Adrenal gland (tissue), 12 donors: ENCODE measurements around the gene ST6GALNAC3. TPM values are rescaled to one million over a fixed set of nuclear protein-coding genes. Genes with fewer than 3 reads are reported as not detected.

Experiments
- DNase-seq, 7 donors: peaks; one replicate each; pipeline ENCODE4 v3.0.0-alpha.2; 2019 to 2020
- H3K27ac ChIP-seq, 5 donors: fragments of 200-600 bp; sonication (generic) in 4 of 5; 1 replicate in 3 of 5; 2 replicates in 2 of 5; pipeline versions ENCODE4 v1.5.1 to v1.8.0; 2016 to 2020; ENCODE audit warnings: mild to moderate bottlenecking in 1 of 5
- H3K27me3 ChIP-seq: fragments of 200-600 bp; 2 replicates; pipeline ENCODE4 v1.8.0; 2021
- H3K36me3 ChIP-seq, 2 donors: fragments of 200-600 bp; replicated peaks in 1 of 2; 1 replicate in 1 of 2; 2 replicates in 1 of 2; pipeline versions ENCODE4 v1.5.1 to v1.8.0; 2018 to 2022
- H3K4me1 ChIP-seq, 2 donors: fragments of 200-600 bp; replicated peaks in 1 of 2; 1 replicate in 1 of 2; 2 replicates in 1 of 2; pipeline versions ENCODE4 v1.5.1 to v1.8.0; 2018 to 2021
- H3K4me3 ChIP-seq, 4 donors: fragments of 200-600 bp; sonication (generic) in 3 of 4; one replicate each; pipeline ENCODE4 v1.5.1; 2016 to 2018
- H3K9me3 ChIP-seq, 3 donors: fragments of 200-600 bp; sonication (generic) in 1 of 3; replicated peaks in 1 of 3; 1 replicate in 2 of 3; 2 replicates in 1 of 3; pipeline versions ENCODE4 v1.5.1 to v1.8.0; 2016 to 2021
- CTCF ChIP-seq, 6 experiments: fragments of 450-650 bp in 4 of 6; fragments of 200-600 bp in 2 of 6; sonication (generic) in 1 of 6; IDR thresholded peaks; 1 replicate in 5 of 6; 2 replicates in 1 of 6; pipeline versions ENCODE4 v1.5.1 to v1.8.0; 2016 to 2021; ENCODE audit warnings: antibody characterized with exemption in 6 of 6, mild to moderate bottlenecking in 2 of 6, moderate library complexity in 1 of 6
- POLR2A ChIP-seq, 2 donors: fragments of 450-650 bp; IDR thresholded peaks; one replicate each; pipeline ENCODE4 v1.6.1; 2017; ENCODE audit warnings: antibody characterized with exemption in 2 of 2, mild to moderate bottlenecking in 2 of 2, moderate library complexity in 1 of 2
- WGBS, 4 donors: extraction: QIAGEN DNeasy Blood & Tissue Kit in 2 of 4; methylation state at CpG; one replicate each; pipeline versions ENCODE4 v1.1.5 to v1.1.7; 2013 to 2017; 5-methylcytosine and 5-hydroxymethylcytosine counted together
- intact Hi-C, 2 donors: fragments of 100-400 bp; cut with DNase I; formaldehyde crosslinking; loops; one replicate each; pipeline versions ENCODE4 v1.14.1 to v1.15.0; 2022 to 2023
- polyA plus RNA-seq, 3 donors: library from polyadenylated mRNA; stranded (reverse); fragments of 200-250 nt in 2 of 3; fragments of 350-450 nt in 1 of 3; fragmentation: Illumina TruSeq in 1 of 3; extraction: RNeasy Lipid Tissue Mini Kit (QIAGEN cat#74804) in 1 of 3; gene quantifications; one replicate each; pipeline ENCODE4 v1.2.3, GENCODE V29; 2013 to 2014
- total RNA-seq, 9 donors: library from RNA; depleted of rRNA in 4 of 9; stranded (reverse); fragments of >200 nt in 4 of 9; fragments of 120-200 nt in 1 of 9; fragmentation: NEBNext Ultra II Directional in 1 of 9; extraction: Animal tissue kit (Norgen Biotek cat#: 25700) in 1 of 9; gene quantifications; one replicate each; pipeline versions ENCODE4 v1.1.0 to v1.2.4, GENCODE V29; 2013 to 2023
- donor health status: healthy with polysubstance abuse.
- donor health status: Bipolar disorder and iron deficiency.
- donor health status: DM: yes; HTN: yes; CAD: no.
- donor health status: DM: no; HTN: no; CAD: no.
- donor health status: DM: no; HTN: no; CAD: no.
- donor health status: DM: yes; HTN: yes; CAD: no.

ST6GALNAC3 gene
- total and polyA plus RNA-seq, 12 donors = 1.4 to 11.5 (median 5.9) TPM

- Histone ChIP-seq H3K27ac (no peak overlapping the region), H3K9me3 (no peaks in the 10 kb centered on the region), H3K36me3 (no peaks in the 10 kb centered on the region), H3K27me3 (no peaks in the 10 kb centered on the region), H3K4me1 (no peaks in the 10 kb centered on the region), H3K4me3 (no peak overlapping the region)
- 87 to 100% (median 92%) methylated on average over 2 of the region's 2 CpGs for WGBS, 4 donors
- no peak for DNase-seq
- intact Hi-C loops = no loop called here
- TF ChIP-seq POLR2A (IDR thresholded peaks at IDR 0.05) (no peak), CTCF (IDR thresholded peaks at IDR 0.05) (no peak)
Observed at GRCh38 chr1:76133977-76134376, 59.4 kb downstream of the ST6GALNAC3 start.

- intact Hi-C loops = no loop called here
- no peaks in the 10 kb centered on the region for H3K4me1 ChIP-seq
- H3K27ac ChIP-seq = no peak overlapping the region
- H3K27me3 ChIP-seq = no peaks in the 10 kb centered on the region
- no peak for DNase-seq
- no peaks in the 10 kb centered on the region for H3K9me3 ChIP-seq
- no peaks in the 10 kb centered on the region for H3K36me3 ChIP-seq
- no peak overlapping the region for H3K4me3 ChIP-seq
- WGBS, 4 donors = 87 to 96% (median 88%) methylated on average over 3 of the region's 3 CpGs
- no peak for TF ChIP-seq POLR2A (IDR thresholded peaks at IDR 0.05)
- no peak for TF ChIP-seq CTCF (IDR thresholded peaks at IDR 0.05)
Observed at GRCh38 chr1:76135835-76136234, 61.3 kb downstream of the ST6GALNAC3 start.

GRCh38 chr1:76136894-76137293 lies 62.3 kb downstream of the ST6GALNAC3 start:
- DNase-seq = peak in 1 of 7 donors; percentile 10
- no peaks in the 10 kb centered on the region for H3K4me1 ChIP-seq
- H3K27ac ChIP-seq = peak overlapping the region in 1 of 5 donors; percentile 73

GRCh38 chr1:76137746-76138145 lies 63.2 kb downstream of the ST6GALNAC3 start:
- no peak for DNase-seq
- 60 to 83% (median 75%) methylated on average over 3 of the region's 3 CpGs for WGBS, 4 donors
- H3K36me3 ChIP-seq = no peaks in the 10 kb centered on the region
- H3K27ac ChIP-seq = peak overlapping the region in 1 of 5 donors; percentile 73
- no peaks in the 10 kb centered on the region for H3K9me3 ChIP-seq
- no peak for TF ChIP-seq CTCF (IDR thresholded peaks at IDR 0.05)
- TF ChIP-seq POLR2A (IDR thresholded peaks at IDR 0.05) = no peak
- intact Hi-C loops = no loop called here
- H3K4me1 ChIP-seq = no peaks in the 10 kb centered on the region
- no peaks in the 10 kb centered on the region for H3K27me3 ChIP-seq
- no peak overlapping the region for H3K4me3 ChIP-seq

More at GRCh38 chr1:76136894-76137293, 62.3 kb downstream of the ST6GALNAC3 start:
- Histone ChIP-seq H3K27me3 (no peaks in the 10 kb centered on the region), H3K36me3 (no peaks in the 10 kb centered on the region), H3K9me3 (no peaks in the 10 kb centered on the region), H3K4me3 (no peak overlapping the region)
- no peak for TF ChIP-seq CTCF (IDR thresholded peaks at IDR 0.05)
- no peak for TF ChIP-seq POLR2A (IDR thresholded peaks at IDR 0.05)
- WGBS, 4 donors = 69 to 73% (median 71%) methylated on average over 3 of the region's 3 CpGs
- intact Hi-C loops = no loop called here
